Measurements from ENCODE around the gene SPINT2. TPM values are rescaled to one million over a fixed set of nuclear protein-coding genes. Genes with fewer than 3 reads are reported as not detected.

The SPINT2 gene
- polyA plus RNA-seq, 1 donor (not counting 4 experiments of a cell fraction or from before 2014, with no cell fraction given) = 363 TPM

GRCh38 chr19:38243279-38243673 lies 21.1 kb upstream of the SPINT2 start:
- H3K36me3 ChIP-seq (ENCODE audit: control insufficient read depth in 2 of 2, extremely low read depth in 1 of 2, insufficient read depth in 2 of 2, low read length in 2 of 2) = no peaks in the 10 kb centered on the region
- dilution Hi-C loops (cut with MboI; ENCODE audit: extremely low pct_ligation_motif_present, low sequenced_read_pairs) = no loop called here
- no peak overlapping the region for H2AFZ ChIP-seq (ENCODE audit: control insufficient read depth, low read length)
- no peak overlapping the region for H3K4me3 ChIP-seq (ENCODE audit: control insufficient read depth in 2 of 3, extremely low read depth in 1 of 3, insufficient read depth in 2 of 3, low read depth in 1 of 3, low read length in 3 of 3)
- FAIRE-seq (no peak), DNase-seq (ENCODE audit: low read depth, low spot score) (no peak)
- no peaks in the 10 kb centered on the region for H3K27me3 ChIP-seq (ENCODE audit: control insufficient read depth, extremely low read depth, insufficient read depth, low read length)
- H3K79me2 ChIP-seq (ENCODE audit: control insufficient read depth, insufficient read depth, low read length) = no peaks in the 10 kb centered on the region
- TF ChIP-seq CTCF (optimal IDR thresholded peaks at IDR 0.05 in 1 of 3, IDR thresholded peaks at IDR 0.05 in 1 of 3, conservative IDR thresholded peaks at IDR 0.05 in 1 of 3; ENCODE audit: extremely low read depth in 1 of 3, insufficient read depth in 2 of 3, low read length in 3 of 3) = no peak
- no peak for TF ChIP-seq EZH2 (IDR thresholded peaks at IDR 0.05; ENCODE audit: low read length)
- no peak overlapping the region for H3K9ac ChIP-seq (ENCODE audit: control insufficient read depth, extremely low read depth, insufficient read depth, low read length)
- no peaks in the 10 kb centered on the region for H3K9me1 ChIP-seq (ENCODE audit: control insufficient read depth, extremely low read depth, insufficient read depth, low read length)
- H3K4me1 ChIP-seq (ENCODE audit: control insufficient read depth, extremely low read depth, insufficient read depth, low read length) = no peaks in the 10 kb centered on the region
- H3K4me2 ChIP-seq (ENCODE audit: control insufficient read depth, extremely low read depth, insufficient read depth, low read depth, low read length) = no peak overlapping the region
- no peaks in the 10 kb centered on the region for H3K9me3 ChIP-seq (ENCODE audit: control insufficient read depth, low read depth, low read length)
- no peak overlapping the region for H3K27ac ChIP-seq (ENCODE audit: control insufficient read depth, insufficient read depth, low read length)
- H4K20me1 ChIP-seq (ENCODE audit: control insufficient read depth, extremely low read depth, insufficient read depth, low read length) = no peaks in the 10 kb centered on the region

GRCh38 chr19:38245826-38246498 lies 18.4 kb upstream of the SPINT2 start:
- H3K27me3 ChIP-seq (ENCODE audit: control insufficient read depth, extremely low read depth, insufficient read depth, low read length) = no peaks in the 10 kb centered on the region
- H3K4me1 ChIP-seq (ENCODE audit: control insufficient read depth, extremely low read depth, insufficient read depth, low read length) = peaks cover 1% of the 10 kb centered on the region
- no peak overlapping the region for H3K27ac ChIP-seq (ENCODE audit: control insufficient read depth, insufficient read depth, low read length)
- TF ChIP-seq CTCF (optimal IDR thresholded peaks at IDR 0.05 in 1 of 3, IDR thresholded peaks at IDR 0.05 in 1 of 3, conservative IDR thresholded peaks at IDR 0.05 in 1 of 3; ENCODE audit: extremely low read depth in 1 of 3, insufficient read depth in 2 of 3, low read length in 3 of 3) (no peak), EZH2 (IDR thresholded peaks at IDR 0.05; ENCODE audit: low read length) (no peak)
- DNase-seq (ENCODE audit: low read depth, low spot score) (no peak), FAIRE-seq (no peak)
- no peak overlapping the region for H3K9ac ChIP-seq (ENCODE audit: control insufficient read depth, extremely low read depth, insufficient read depth, low read length)
- H3K9me3 ChIP-seq (ENCODE audit: control insufficient read depth, low read depth, low read length) = no peaks in the 10 kb centered on the region
- no peak overlapping the region for H3K4me2 ChIP-seq (ENCODE audit: control insufficient read depth, extremely low read depth, insufficient read depth, low read depth, low read length)
- H3K4me3 ChIP-seq (ENCODE audit: control insufficient read depth in 2 of 3, extremely low read depth in 1 of 3, insufficient read depth in 2 of 3, low read depth in 1 of 3, low read length in 3 of 3) = no peak overlapping the region
- no peaks in the 10 kb centered on the region for H3K79me2 ChIP-seq (ENCODE audit: control insufficient read depth, insufficient read depth, low read length)
- dilution Hi-C loops (cut with MboI; ENCODE audit: extremely low pct_ligation_motif_present, low sequenced_read_pairs) = no loop called here
- H4K20me1 ChIP-seq (ENCODE audit: control insufficient read depth, extremely low read depth, insufficient read depth, low read length) = no peaks in the 10 kb centered on the region
- no peak overlapping the region for H2AFZ ChIP-seq (ENCODE audit: control insufficient read depth, low read length)
- H3K36me3 ChIP-seq (ENCODE audit: control insufficient read depth in 2 of 2, extremely low read depth in 1 of 2, insufficient read depth in 2 of 2, low read length in 2 of 2) = no peaks in the 10 kb centered on the region
- H3K9me1 ChIP-seq (ENCODE audit: control insufficient read depth, extremely low read depth, insufficient read depth, low read length) = no peaks in the 10 kb centered on the region

Data from keratinocyte (primary cell).